Right kidney (tissue), 1 donor: Measurements from ENCODE around the gene DKK2.
"Not testable (repeated sequence)": the region's sequence is repeated elsewhere in the genome, so short reads cannot be mapped to it uniquely, and the experiment has no call there.

ENCODE experiments used
- DNase-seq: peaks from one replicate; pipeline ENCODE4 v3.0.0-alpha.2; 2016

DKK2 gene

DNA sequence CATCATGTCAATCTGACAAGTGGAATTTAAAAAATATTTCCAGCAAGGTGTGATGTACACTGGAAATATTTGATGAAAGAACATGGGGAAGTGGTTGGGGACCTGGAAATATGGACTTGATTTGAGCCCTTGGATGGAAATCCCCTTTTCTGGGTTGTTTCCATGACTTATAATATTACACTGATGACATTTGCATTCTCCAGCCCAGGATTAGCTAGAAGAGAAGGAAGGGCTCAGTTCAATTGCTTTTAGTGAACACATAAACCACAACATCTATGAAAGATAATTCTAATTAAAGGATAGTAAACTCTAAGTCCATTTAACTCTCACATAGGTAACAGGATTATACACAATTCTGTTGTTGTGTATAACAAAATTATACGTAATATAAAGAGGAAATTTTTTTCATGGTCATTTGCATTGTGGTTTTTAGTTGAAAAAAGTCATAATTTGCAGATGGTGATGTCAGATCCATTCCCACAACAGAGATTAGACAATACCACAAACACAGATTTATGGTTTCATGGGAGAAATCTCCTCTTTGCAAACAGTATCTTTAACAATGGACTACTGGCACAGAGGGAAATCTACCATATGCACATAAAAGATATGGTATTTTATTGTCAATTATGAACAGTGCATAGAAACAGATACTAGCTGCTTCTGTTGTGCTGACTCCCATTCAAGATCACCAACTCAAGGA is 126.5 kb downstream of the DKK2 start:
- no peak for DNase-seq

DNA sequence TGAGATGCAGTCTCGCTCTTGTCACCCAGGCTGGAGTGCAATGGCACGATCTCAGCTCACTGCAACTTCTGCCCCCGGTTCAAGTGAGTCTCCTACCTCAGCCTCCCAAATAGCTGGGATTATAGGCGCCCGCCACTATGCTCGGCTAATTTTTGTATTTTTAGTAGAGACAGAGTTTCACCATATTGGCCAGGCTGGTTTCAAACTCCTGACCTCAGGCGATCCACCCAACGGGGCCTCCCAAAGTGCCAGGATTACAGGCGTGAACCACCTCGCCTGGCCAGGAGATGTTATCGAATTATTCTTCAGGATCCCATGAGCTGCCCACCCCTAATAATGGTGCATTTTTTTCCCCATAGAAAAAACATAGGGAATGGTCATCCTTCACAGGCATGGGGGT is 128.1 kb downstream of the DKK2 start:
- DNase-seq, result not testable (repeated sequence)

DNA sequence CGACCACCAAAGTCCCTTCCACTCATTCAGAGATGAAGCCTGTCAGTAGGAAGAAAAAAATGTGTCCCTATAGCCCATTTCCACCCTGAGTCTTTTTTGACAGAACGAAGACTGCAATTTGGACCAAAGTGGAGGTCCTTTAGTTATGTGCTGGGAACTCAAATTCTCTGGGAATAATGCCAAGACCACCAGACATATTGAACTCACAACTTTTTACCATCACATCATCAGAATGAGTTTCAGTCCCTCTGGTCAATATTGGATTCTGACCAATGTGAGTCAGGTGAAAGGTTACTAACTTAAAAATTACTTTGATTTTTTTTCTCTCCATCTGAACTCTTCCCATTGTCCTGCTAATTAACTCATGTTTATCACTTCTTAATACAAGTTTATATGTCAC is 128.9 kb downstream of the DKK2 start:
- no peak for DNase-seq

DNA sequence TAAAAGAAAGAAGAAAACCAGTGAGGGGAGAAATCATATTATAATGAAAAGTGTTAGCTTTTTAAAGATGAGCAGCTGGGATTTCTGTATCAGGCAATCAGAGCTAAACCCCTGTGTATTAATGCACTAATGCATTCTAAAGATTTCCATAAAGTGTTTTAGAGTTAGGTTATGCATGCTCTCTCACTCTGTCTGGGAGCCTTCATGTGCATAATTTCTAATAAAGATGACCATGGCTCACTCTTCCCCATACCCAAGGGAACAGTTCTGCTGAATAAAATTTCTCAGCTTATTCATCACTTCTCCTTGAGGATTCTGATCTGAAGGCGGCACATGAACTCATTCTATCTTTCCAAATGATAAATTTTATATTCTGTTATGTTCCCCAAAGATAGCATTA is 129.4 kb downstream of the DKK2 start:
- DNase-seq, result no peak

DNA sequence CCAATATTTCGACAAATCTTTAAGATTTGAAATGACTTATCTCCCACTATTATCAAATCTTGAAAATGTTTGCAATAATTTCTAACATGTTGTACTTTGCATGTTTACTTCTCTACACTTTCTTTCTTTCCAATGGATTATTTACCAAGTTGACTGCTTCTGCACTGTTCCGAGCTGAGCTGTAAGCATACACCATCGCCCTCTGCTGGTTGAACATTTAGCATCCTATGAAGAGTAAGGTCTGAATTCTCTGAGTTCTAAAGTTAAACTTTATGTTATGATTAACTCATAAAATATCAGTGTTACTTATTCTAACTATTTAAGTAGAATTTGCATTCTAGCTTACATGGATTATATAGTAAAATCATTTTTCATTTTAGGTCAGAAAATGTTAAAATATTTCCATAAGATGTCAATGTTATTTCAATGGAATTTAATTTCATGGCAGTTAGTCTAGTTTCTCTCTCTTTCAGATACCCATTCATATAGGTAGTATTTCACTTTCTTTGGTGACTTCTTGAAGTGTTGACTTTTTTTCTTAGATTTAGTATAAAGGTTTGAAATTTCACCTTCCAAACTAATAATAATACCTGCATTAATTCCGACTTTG is 137.4 kb downstream of the DKK2 start:
- no peak for DNase-seq

GRCh38 chr4:106893903-106894302 is 142.2 kb downstream of the DKK2 start:
- no peak for DNase-seq

GRCh38 chr4:106893395-106893881 is 142.7 kb downstream of the DKK2 start:
- no peak for DNase-seq

DNA sequence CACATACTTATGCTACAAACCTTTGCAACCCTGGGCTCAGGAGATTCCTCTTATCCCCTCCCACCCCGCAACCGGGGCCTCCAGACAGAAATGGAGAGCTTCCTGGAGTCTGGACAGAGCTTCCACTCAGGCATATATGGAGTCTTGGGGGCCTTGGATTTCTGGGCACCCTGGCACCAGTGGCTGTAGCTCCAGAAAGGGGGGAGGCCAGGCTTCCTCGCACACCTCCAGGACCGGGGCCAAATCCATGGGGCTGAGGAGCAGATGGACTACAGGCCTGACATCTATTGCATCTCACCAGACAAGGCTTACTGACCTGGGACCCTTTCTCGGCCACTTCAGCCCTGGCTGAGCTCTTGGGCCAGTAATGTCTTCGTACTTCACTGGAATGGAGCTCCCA is 143.3 kb downstream of the DKK2 start:
- DNase-seq, result no peak

DNA sequence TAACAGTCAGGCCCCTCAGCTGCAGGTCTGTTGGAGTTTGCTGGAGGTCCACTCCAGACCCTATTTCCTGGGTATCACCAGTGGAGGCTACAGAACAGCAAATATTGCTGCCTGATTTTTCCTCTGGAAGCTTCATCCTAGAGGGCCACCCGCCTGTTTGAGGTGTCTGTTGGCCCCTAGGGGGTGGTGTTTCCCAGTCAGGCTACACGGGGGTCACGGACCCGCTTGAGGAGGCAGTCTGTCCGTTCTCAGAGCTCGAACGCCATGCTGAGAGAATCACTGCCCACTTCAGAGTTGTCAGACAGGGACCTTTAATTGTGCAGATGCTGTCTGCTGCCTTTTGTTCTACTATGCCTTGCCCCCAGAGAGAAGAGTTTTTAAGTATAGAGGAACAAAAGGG is 160.8 kb downstream of the DKK2 start:
- DNase-seq, result no peak
